PC-9 (cell line): Measurements from ENCODE around the gene CNFN. TPM values are rescaled to one million over a fixed set of nuclear protein-coding genes. Genes with fewer than 3 reads are reported as not detected.

ENCODE experiments used
- BruUV-seq: library from RNA; stranded (reverse); fragments of 400-500 nt; replicated peaks from 2 replicates; lab custom pipeline; 2021; lab: Mats Ljungman, UMichigan
- CTCF ChIA-PET: fragments of 300-600 bp; sonication (Branson Sonifier 250); formaldehyde crosslinking; loops from one replicate; lab custom pipeline; 2022; ENCODE audit warnings: antibody characterized with exemption; lab: Charles Lee
- POLR2A ChIA-PET: fragments of 300-600 bp; sonication (Branson Sonifier 250); formaldehyde crosslinking; loops from one replicate; lab custom pipeline; 2022; ENCODE audit warnings: antibody characterized with exemption; ENCODE audit not compliant: unreplicated experiment; lab: Charles Lee
- DNase-seq, 2 experiments: peaks; one replicate each; pipeline versions ENCODE4 v3.0.0 to v3.0.0-alpha.2; 2015 to 2022; ENCODE audit warnings: mixed read lengths in 1 of 2
- H2AFZ ChIP-seq: fragments of 200-600 bp; sonication (generic); 2 replicates; pipeline ENCODE4 v1.8.1; 2017; ENCODE audit warnings: antibody characterized with exemption
- H3F3A ChIP-seq: fragments of 200-600 bp; sonication (generic); 2 replicates; pipeline ENCODE4 v1.8.1; 2017; ENCODE audit warnings: antibody characterized with exemption, mild to moderate bottlenecking, low read depth; ENCODE audit not compliant: insufficient read depth
- H3K27ac ChIP-seq: fragments of 200-600 bp; sonication (generic); 2 replicates; pipeline ENCODE4 v1.6.1; 2016; ENCODE audit warnings: mixed run types
- H3K27me3 ChIP-seq: fragments of 200-600 bp; sonication (generic); 2 replicates; pipeline ENCODE4 v1.6.1; 2016; ENCODE audit warnings: low read depth, mixed run types; ENCODE audit not compliant: insufficient read depth
- H3K36me3 ChIP-seq: fragments of 200-600 bp; sonication (generic); 2 replicates; pipeline ENCODE4 v1.6.1; 2016; ENCODE audit warnings: low read depth, mixed run types
- H3K4me1 ChIP-seq: fragments of 200-600 bp; sonication (generic); replicated peaks from 2 replicates; pipeline ENCODE4 v1.6.1; 2016; ENCODE audit warnings: mixed run types; ENCODE audit not compliant: insufficient read depth
- H3K4me2 ChIP-seq: fragments of 200-600 bp; sonication (generic); 2 replicates; pipeline ENCODE4 v1.6.1; 2017; ENCODE audit warnings: mixed run types
- H3K4me3 ChIP-seq: fragments of 200-600 bp; sonication (generic); 2 replicates; pipeline ENCODE4 v1.6.1; 2016; ENCODE audit warnings: mixed run types
- H3K79me2 ChIP-seq: fragments of 200-600 bp; sonication (generic); 2 replicates; pipeline ENCODE4 v1.6.1; 2017; ENCODE audit warnings: low read depth, mixed run types
- H3K9me2 ChIP-seq: fragments of 200-600 bp; sonication (generic); 2 replicates; pipeline ENCODE4 v1.8.1; 2017; ENCODE audit warnings: mild to moderate bottlenecking; ENCODE audit not compliant: insufficient read depth
- H3K9me3 ChIP-seq: fragments of 200-600 bp; sonication (generic); 2 replicates; pipeline ENCODE4 v1.8.1; 2016; ENCODE audit warnings: low read depth; ENCODE audit not compliant: insufficient read depth
- H4K20me1 ChIP-seq: fragments of 200-600 bp; sonication (generic); 2 replicates; pipeline ENCODE4 v1.8.1; 2017; ENCODE audit not compliant: insufficient read depth
- CTCF ChIP-seq: fragments of 200-600 bp; sonication (generic); conservative IDR thresholded peaks from 2 replicates; pipeline ENCODE4 v1.6.1; 2017; ENCODE audit warnings: mixed run types, antibody characterized with exemption, mild to moderate bottlenecking, moderate library complexity
- EZH2 ChIP-seq: fragments of 200-600 bp; sonication (generic); IDR thresholded peaks from 2 replicates; pipeline ENCODE4 v1.8.0; 2017; ENCODE audit warnings: antibody characterized with exemption, low read depth
- intact Hi-C: fragments of 100-400 bp; cut with micrococcal nuclease; formaldehyde crosslinking; loops from one replicate; pipeline ENCODE4 v1.10.0; 2022; ENCODE audit not compliant: unreplicated experiment
- total RNA-seq: library from RNA; stranded (reverse); gene quantifications from 2 replicates; pipeline ENCODE4 v1.2.3, GENCODE V29; 2021

Gene CNFN
- total RNA-seq, 1 experiment from 2014 or later = 4.9 TPM

- H3K9me3 ChIP-seq = no peaks in the 10 kb centered on the region
- no peak for DNase-seq
- no peak overlapping the region for H3K27ac ChIP-seq
- peaks cover 33% of the 10 kb centered on the region for H3K4me1 ChIP-seq
- no peaks in the 10 kb centered on the region for H3K36me3 ChIP-seq
- no peak overlapping the region for H2AFZ ChIP-seq
- no peak overlapping the region for H3K4me2 ChIP-seq
- CTCF ChIA-PET = no interaction called here
- no peaks in the 10 kb centered on the region for H3K27me3 ChIP-seq
- H3K4me3 ChIP-seq = no peak overlapping the region
- no peaks in the 10 kb centered on the region for H3K9me2 ChIP-seq
- no peaks in the 10 kb centered on the region for H4K20me1 ChIP-seq
- no peaks in the 10 kb centered on the region for H3K79me2 ChIP-seq
- TF ChIP-seq EZH2 (no peak), CTCF (no peak)
- H3F3A ChIP-seq = peaks cover 4% of the 10 kb centered on the region; the same call in 1 of the 2 replicates
- no TSS peak for BruUV-seq
- POLR2A ChIA-PET = no interaction called here
- intact Hi-C loops = no loop called here
Measured at GRCh38 chr19:42410371-42410770, 20.3 kb upstream of the CNFN start.

GRCh38 chr19:42409477-42409876 is 19.4 kb upstream of the CNFN start:
- H3K4me2 ChIP-seq = peak overlapping the region; percentile 14
- no TSS peak for BruUV-seq
- H3K9me3 ChIP-seq = no peaks in the 10 kb centered on the region
- no peaks in the 10 kb centered on the region for H3K27me3 ChIP-seq
- no peaks in the 10 kb centered on the region for H3K9me2 ChIP-seq
- CTCF ChIA-PET = no interaction called here
- peaks cover 4% of the 10 kb centered on the region; the same call in 1 of the 2 replicates for H3F3A ChIP-seq
- H3K36me3 ChIP-seq = no peaks in the 10 kb centered on the region
- no peak overlapping the region for H3K27ac ChIP-seq
- DNase-seq = peak; percentile 27 to 46
- no peak overlapping the region for H2AFZ ChIP-seq
- no peaks in the 10 kb centered on the region for H4K20me1 ChIP-seq
- TF ChIP-seq EZH2 (no peak), CTCF (no peak)
- H3K4me1 ChIP-seq = peaks cover 33% of the 10 kb centered on the region
- no peaks in the 10 kb centered on the region for H3K79me2 ChIP-seq
- POLR2A ChIA-PET = no interaction called here
- intact Hi-C loops = no loop called here
- H3K4me3 ChIP-seq = no peak overlapping the region

- H3K9me3 ChIP-seq = no peaks in the 10 kb centered on the region
- H3K79me2 ChIP-seq = no peaks in the 10 kb centered on the region
- intact Hi-C loops = no loop called here
- H2AFZ ChIP-seq = no peak overlapping the region
- no peak for DNase-seq
- H3K4me2 ChIP-seq = no peak overlapping the region
- H3K9me2 ChIP-seq = no peaks in the 10 kb centered on the region
- peaks cover 4% of the 10 kb centered on the region; the same call in 1 of the 2 replicates for H3F3A ChIP-seq
- ChIA-PET POLR2A (interaction anchor here (0.6 kb wide), 1 partner anchor 32 kb away, joined by 6 read pairs; no protein-coding TSS in a partner anchor), CTCF (no interaction called here)
- H3K27me3 ChIP-seq = no peaks in the 10 kb centered on the region
- H3K4me3 ChIP-seq = no peak overlapping the region
- no peaks in the 10 kb centered on the region for H4K20me1 ChIP-seq
- H3K27ac ChIP-seq = no peak overlapping the region
- TF ChIP-seq CTCF = no peak
- no peak for TF ChIP-seq EZH2
- H3K4me1 ChIP-seq = peaks cover 32% of the 10 kb centered on the region
- BruUV-seq = no TSS peak
- H3K36me3 ChIP-seq = no peaks in the 10 kb centered on the region
Measured at GRCh38 chr19:42407816-42408175, 17.7 kb upstream of the CNFN start.
